Heart right ventricle (tissue), 16 donors: ENCODE results near the gene USP32. TPM values are rescaled to one million over a fixed set of nuclear protein-coding genes. Genes with fewer than 3 reads are reported as not detected.

ENCODE experiments used
- ATAC-seq, 8 donors: fragments of 200-7000 bp; cut with Tn5 transposase; one replicate each; pipeline ENCODE4 v1.9.1; 2020; ENCODE audit warnings: mild to moderate bottlenecking in 8 of 8, moderate library complexity in 8 of 8, moderate number of reproducible peaks in 1 of 8
- DNase-seq, 2 donors: peaks; one replicate each; pipeline ENCODE4 v3.0.0-alpha.2; 2020
- H3K27ac ChIP-seq, 10 donors: fragments of 200-600 bp; sonication (generic) in 2 of 10; one replicate each; pipeline versions ENCODE4 v1.5.0 to v1.8.0; 2020 to 2022; ENCODE audit warnings: mild to moderate bottlenecking in 3 of 10
- H3K27me3 ChIP-seq, 7 donors: fragments of 200-600 bp; one replicate each; pipeline ENCODE4 v1.8.0; 2021 to 2022; ENCODE audit warnings: mild to moderate bottlenecking in 2 of 7
- H3K36me3 ChIP-seq, 9 donors: fragments of 200-600 bp; sonication (generic) in 1 of 9; one replicate each; pipeline versions ENCODE4 v1.5.0 to v1.8.0; 2020 to 2022; ENCODE audit warnings: mild to moderate bottlenecking in 2 of 9
- H3K4me1 ChIP-seq, 9 donors: fragments of 200-600 bp; sonication (generic) in 1 of 9; one replicate each; pipeline versions ENCODE4 v1.5.0 to v1.8.0; 2020 to 2022; ENCODE audit warnings: mild to moderate bottlenecking in 4 of 9
- H3K4me3 ChIP-seq, 10 donors: fragments of 200-600 bp; sonication (generic) in 2 of 10; one replicate each; pipeline versions ENCODE4 v1.5.0 to v1.8.0; 2020 to 2022; ENCODE audit warnings: mild to moderate bottlenecking in 7 of 10, moderate library complexity in 2 of 10
- H3K9me3 ChIP-seq, 11 donors: fragments of 200-600 bp in 10 of 11; sonication (generic) in 2 of 11; one replicate each; pipeline versions ENCODE4 v1.5.0 to v1.8.0; 2013 to 2022; ENCODE audit warnings: mild to moderate bottlenecking in 2 of 11, control low read depth in 1 of 11, moderate library complexity in 1 of 11
- CTCF ChIP-seq, 9 donors: fragments of 200-600 bp; sonication (generic) in 2 of 9; IDR thresholded peaks; one replicate each; pipeline versions ENCODE4 v1.5.0 to v1.8.0; 2021 to 2022; ENCODE audit warnings: antibody characterized with exemption in 9 of 9, mild to moderate bottlenecking in 5 of 9, moderate library complexity in 1 of 9
- WGBS, 2 donors: extraction: QIAGEN DNeasy Blood & Tissue Kit; methylation state at CpG; one replicate each; pipeline ENCODE4 v1.1.7; 2013; ENCODE audit warnings: inconsistent platforms in 1 of 2; 5-methylcytosine and 5-hydroxymethylcytosine counted together
- intact Hi-C, 10 donors: fragments of 100-400 bp; cut with DNase I; formaldehyde crosslinking; loops; one replicate each; pipeline versions ENCODE4 v1.11.1 to v1.14.2; 2022
- polyA plus RNA-seq, 2 donors: library from polyadenylated mRNA; stranded (reverse); fragments of 200-250 nt; gene quantifications; one replicate each; pipeline ENCODE4 v1.2.3, GENCODE V29; 2013
- total RNA-seq, 10 donors: library from RNA; stranded (reverse); fragmentation: NEBNext Ultra II Directional in 3 of 10; extraction: Animal tissue kit (Norgen Biotek cat#: 25700) in 3 of 10; gene quantifications; one replicate each; pipeline versions ENCODE4 v1.2.1 to v1.2.4, GENCODE V29; 2021 to 2023
- donor health status: Arrhythmogenic right ventricular cardiomyopathy.
- donor health status: ischemic (EF 13 %, LVEDD 7.1; RV severe dilation, severe dysfunction).
- donor health status: healthy with polysubstance abuse.
- donor health status: DM: no; HTN: yes; CAD: no.
- donor health status: DM: no; HTN: no; CAD: no.
- donor health status: ischemic (EF 25% LVEDD 6.9; RV normal size, moderate dysfunction).
- donor health status: ischemic (EF 25% LVEDD 5.7; RV mildly dilated, moderate dysfunction).
- donor health status: healthy.
- donor health status: DM: yes; HTN: yes; CAD: no.
- donor health status: Ischemic cardiomyopathy.
- donor health status: ischemic (EF 35%, LVEDD 5.7; RV mildly dilated, moderate dysfunction).
- donor health status: nonischemic (EF 11% LVEDD 7.7; RV severe dilation, severe dysfunction).
- donor health status: DM: yes; HTN: yes; CAD: no.
- donor health status: PGD.
- donor health status: ischemic (EF 29% LVEDD 5.4; RV normal size, mild dysfunction).
- donor health status: nonischemic (EF 23%, LVEDD 6.1; RV moderate dilation, normal function).

Gene USP32
- total and polyA plus RNA-seq, 12 donors: 13.3 to 38.6 (median 29.3) TPM

GRCh38 chr17:60328679-60329078 is 63.3 kb downstream of the USP32 start:
- intact Hi-C loops: loop anchor here in 1 of 10 donors (10.0 kb wide), 1 partner anchor 64 kb away; no protein-coding TSS in a partner anchor
- peaks cover 0 to 22% (median 0%) of the 10 kb centered on the region in 9 donors for H3K36me3 ChIP-seq
- no peaks in the 10 kb centered on the region for H3K9me3 ChIP-seq
- H3K27ac ChIP-seq: no peak overlapping the region
- 92 to 93% methylated on average over 9 of the region's 9 CpGs for WGBS, 2 donors
- H3K4me3 ChIP-seq: no peak overlapping the region
- DNase-seq (no peak), ATAC-seq (no peak)
- peaks cover 0 to 3% (median 0%) of the 10 kb centered on the region in 9 donors for H3K4me1 ChIP-seq
- no peak for TF ChIP-seq CTCF (IDR thresholded peaks at IDR 0.05)
- no peaks in the 10 kb centered on the region for H3K27me3 ChIP-seq

GRCh38 chr17:60327901-60328273 is 64.0 kb downstream of the USP32 start:
- intact Hi-C loops: loop anchor here in 1 of 10 donors (10.0 kb wide), 1 partner anchor 63 kb away; no protein-coding TSS in a partner anchor
- DNase-seq (no peak), ATAC-seq (no peak)
- WGBS, 2 donors: 85% methylated on average over 4 of the region's 4 CpGs
- TF ChIP-seq CTCF (IDR thresholded peaks at IDR 0.05): no peak
- no peak overlapping the region for H3K4me3 ChIP-seq
- H3K36me3 ChIP-seq: peaks cover 0 to 22% (median 0%) of the 10 kb centered on the region in 9 donors
- no peaks in the 10 kb centered on the region for H3K27me3 ChIP-seq
- no peak overlapping the region for H3K27ac ChIP-seq
- peaks cover 0 to 3% (median 0%) of the 10 kb centered on the region in 9 donors for H3K4me1 ChIP-seq
- no peaks in the 10 kb centered on the region for H3K9me3 ChIP-seq

DNA sequence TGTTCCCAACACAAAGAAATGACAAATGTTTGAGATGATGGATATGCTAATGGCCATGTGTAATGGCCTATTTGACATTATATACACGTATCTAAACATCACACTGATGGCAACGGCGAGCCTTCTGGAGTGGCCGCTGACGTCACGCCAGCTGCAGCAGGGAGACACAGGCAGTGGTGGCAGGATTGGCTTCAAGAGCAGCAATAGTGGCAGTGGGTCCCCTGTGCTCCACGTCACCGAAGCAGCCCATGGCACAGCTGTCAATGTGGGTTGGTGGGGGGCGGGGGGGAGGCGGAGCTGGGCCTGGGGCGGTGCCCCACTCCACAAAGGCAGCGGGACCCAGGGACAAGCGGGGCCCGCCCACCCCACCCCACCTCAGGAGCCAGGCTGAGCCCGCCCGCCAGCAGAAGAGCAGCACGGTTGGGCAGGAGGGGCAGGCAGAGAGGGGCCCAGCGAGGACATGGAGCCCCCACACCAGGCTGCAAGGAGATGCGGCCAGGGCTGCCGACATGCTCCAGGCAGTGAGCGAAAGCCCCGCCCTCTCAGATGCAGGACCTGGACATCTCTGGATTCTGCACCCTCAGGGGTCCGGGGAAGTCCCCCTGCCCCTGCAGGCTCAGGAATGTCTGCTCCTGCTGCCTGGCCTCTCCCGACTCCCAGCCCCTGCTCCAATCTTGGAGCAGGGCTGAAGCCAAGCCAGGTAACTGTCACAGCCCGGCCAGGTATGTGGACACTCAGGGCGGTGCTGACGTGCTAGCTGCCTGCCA is 64.6 kb downstream of the USP32 start:
- H3K27me3 ChIP-seq: no peaks in the 10 kb centered on the region
- H3K36me3 ChIP-seq: peaks cover 0 to 22% (median 0%) of the 10 kb centered on the region in 9 donors
- intact Hi-C loops: loop anchor here in 1 of 10 donors (10.0 kb wide), 1 partner anchor 63 kb away; no protein-coding TSS in a partner anchor
- H3K27ac ChIP-seq: no peak overlapping the region
- DNase-seq: no peak
- WGBS, 2 donors: 89 to 95% methylated on average over 27 of the region's 27 CpGs
- no peak for TF ChIP-seq CTCF (IDR thresholded peaks at IDR 0.05)
- ATAC-seq: no peak
- H3K4me1 ChIP-seq: no peaks in the 10 kb centered on the region
- H3K9me3 ChIP-seq: no peaks in the 10 kb centered on the region
- no peak overlapping the region for H3K4me3 ChIP-seq

DNA sequence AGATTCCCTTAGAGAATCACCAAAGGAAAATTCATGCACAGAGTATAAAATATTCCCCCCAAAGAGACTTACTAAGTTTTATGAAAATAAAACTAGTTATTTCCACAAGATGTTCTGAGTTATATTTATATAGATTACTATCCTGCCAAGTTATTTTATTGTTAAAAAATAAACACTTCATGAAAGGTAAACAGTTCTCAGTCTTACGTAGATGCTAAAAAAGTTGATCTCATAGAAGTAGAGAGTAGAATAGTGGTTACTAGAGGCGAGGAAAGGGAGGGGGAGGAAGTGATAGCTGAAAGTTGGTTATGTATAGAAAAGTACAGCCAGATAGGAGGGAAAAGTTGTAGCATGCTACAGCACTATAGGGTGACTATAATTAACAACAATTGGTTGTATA is 65.2 kb downstream of the USP32 start:
- TF ChIP-seq CTCF (IDR thresholded peaks at IDR 0.05): no peak

More for the DNA sequence above, 65.2 kb downstream of the USP32 start:
- Histone ChIP-seq H3K9me3 (no peaks in the 10 kb centered on the region), H3K4me3 (no peak overlapping the region), H3K27me3 (no peaks in the 10 kb centered on the region), H3K27ac (no peak overlapping the region), H3K36me3 (peaks cover 0 to 22% (median 0%) of the 10 kb centered on the region in 9 donors), H3K4me1 (peaks cover 0 to 6% (median 0%) of the 10 kb centered on the region in 9 donors)
- intact Hi-C loops: loop anchor here in 1 of 10 donors (10.0 kb wide), 1 partner anchor 62 kb away; no protein-coding TSS in a partner anchor
- WGBS, 2 donors: 92 to 97% methylated on average over 2 of the region's 2 CpGs
- ATAC-seq (no peak), DNase-seq (no peak)
